ENCODE results near the gene UBL5. TPM values are rescaled to one million over a fixed set of nuclear protein-coding genes. Genes with fewer than 3 reads are reported as not detected.

UBL5 gene
- total RNA-seq, 1 experiment from 2014 or later = 403 TPM

DNA sequence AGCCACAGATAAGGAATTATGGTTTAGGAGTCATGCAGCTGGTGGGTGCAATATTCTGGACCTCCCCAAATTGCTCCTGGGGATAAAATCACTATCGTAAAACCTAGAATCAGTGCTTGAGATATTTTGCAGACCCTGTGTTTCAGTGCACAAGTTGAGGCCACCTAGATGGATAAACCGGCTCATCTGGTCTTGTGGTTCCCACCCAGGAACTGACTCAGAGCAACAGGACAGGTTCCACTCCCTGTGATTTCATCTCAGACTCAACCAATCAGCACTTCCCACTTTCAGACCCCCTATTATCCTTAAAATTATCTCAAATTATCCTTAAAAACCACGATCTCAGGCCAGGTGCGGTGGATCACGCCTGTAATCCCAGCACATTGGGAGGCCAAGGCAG is 29.8 kb upstream of the UBL5 start:
- Histone ChIP-seq H3K79me2 (ENCODE audit: low read depth) (no peaks in the 10 kb centered on the region), H2AFZ (no peak overlapping the region), H3K36me3 (ENCODE audit: low read depth) (no peaks in the 10 kb centered on the region), H3F3A (ENCODE audit: insufficient read depth, low read depth) (peaks cover 49% of the 10 kb centered on the region), H3K4me3 (peak overlapping the region; percentile 17; the same call in 1 of the 2 replicates), H3K9me2 (ENCODE audit: insufficient read depth) (no peaks in the 10 kb centered on the region), H3K9me3 (ENCODE audit: insufficient read depth, low read depth) (0 out of 2 replicates have a peak, but pooled peaks cover 3% of the 10 kb centered on the region), H4K20me1 (ENCODE audit: insufficient read depth) (no peaks in the 10 kb centered on the region), H3K4me2 (peak overlapping the region; percentile 53), H3K4me1 (replicated peaks; ENCODE audit: insufficient read depth) (peaks cover 29% of the 10 kb centered on the region), H3K27ac (peak overlapping the region; percentile 38), H3K27me3 (ENCODE audit: insufficient read depth, low read depth) (no peaks in the 10 kb centered on the region)
- CTCF ChIA-PET = no interaction called here
- no peak for TF ChIP-seq CTCF (conservative IDR thresholded peaks at IDR 0.05)
- TF ChIP-seq EZH2 (IDR thresholded peaks at IDR 0.05; ENCODE audit: low read depth) = no peak
- POLR2A ChIA-PET (ENCODE audit: unreplicated experiment) = no interaction called here
- intact Hi-C loops (cut with micrococcal nuclease; ENCODE audit: unreplicated experiment) = loop anchor here (10.0 kb wide), 1 partner anchor 483 kb away; no protein-coding TSS in a partner anchor
- DNase-seq = peak; percentile 38 to 82
- BruUV-seq (replicated peaks) = no TSS peak

GRCh38 chr19:9799162-9799561 is 28.6 kb upstream of the UBL5 start:
- BruUV-seq (replicated peaks) = no TSS peak
- H4K20me1 ChIP-seq (ENCODE audit: insufficient read depth) = no peaks in the 10 kb centered on the region
- H2AFZ ChIP-seq = no peak overlapping the region
- intact Hi-C loops (cut with micrococcal nuclease; ENCODE audit: unreplicated experiment) = loop anchor here (10.0 kb wide), 1 partner anchor 484 kb away; no protein-coding TSS in a partner anchor
- H3K4me2 ChIP-seq = no peak overlapping the region
- no peaks in the 10 kb centered on the region for H3K79me2 ChIP-seq (ENCODE audit: low read depth)
- H3K27ac ChIP-seq = no peak overlapping the region
- ChIA-PET CTCF (interaction anchor here (0.6 kb wide), 2 partner anchors 173 to 175 kb away, joined by 3 to 4 read pairs; no protein-coding TSS in a partner anchor), POLR2A (ENCODE audit: unreplicated experiment) (interaction anchor here (0.6 kb wide), 1 partner anchor 1452 kb away, joined by 7 read pairs; no protein-coding TSS in a partner anchor)
- H3K36me3 ChIP-seq (ENCODE audit: low read depth) = no peaks in the 10 kb centered on the region
- H3K9me2 ChIP-seq (ENCODE audit: insufficient read depth) = no peaks in the 10 kb centered on the region
- peaks cover 29% of the 10 kb centered on the region for H3K4me1 ChIP-seq (replicated peaks; ENCODE audit: insufficient read depth)
- DNase-seq = no peak
- H3K4me3 ChIP-seq = no peak overlapping the region
- 0 out of 2 replicates have a peak, but pooled peaks cover 3% of the 10 kb centered on the region for H3K9me3 ChIP-seq (ENCODE audit: insufficient read depth, low read depth)
- peaks cover 38% of the 10 kb centered on the region for H3F3A ChIP-seq (ENCODE audit: insufficient read depth, low read depth)
- no peak for TF ChIP-seq EZH2 (IDR thresholded peaks at IDR 0.05; ENCODE audit: low read depth)
- TF ChIP-seq CTCF (conservative IDR thresholded peaks at IDR 0.05) = no peak
- no peaks in the 10 kb centered on the region for H3K27me3 ChIP-seq (ENCODE audit: insufficient read depth, low read depth)

DNA sequence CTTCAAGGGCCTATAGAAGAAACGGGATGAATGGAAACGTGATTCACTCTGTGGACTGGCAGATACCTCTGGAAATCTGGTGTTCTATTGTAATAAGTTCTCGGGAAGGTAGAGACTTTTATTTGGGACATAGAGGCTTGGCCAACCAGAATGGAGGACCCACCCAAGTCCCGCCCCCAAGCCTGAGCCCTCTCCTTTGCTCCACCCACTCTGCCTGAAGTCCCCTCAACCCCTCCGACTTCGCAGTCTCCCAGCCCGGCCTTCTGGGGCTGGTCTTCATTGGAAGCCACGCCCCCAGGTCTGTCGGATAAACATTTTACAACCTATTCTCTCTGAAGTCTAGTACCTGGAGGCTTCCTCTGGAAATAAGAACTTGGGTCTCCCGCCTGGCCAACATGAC is 25.7 kb upstream of the UBL5 start:
- no peaks in the 10 kb centered on the region for H4K20me1 ChIP-seq (ENCODE audit: insufficient read depth)
- H2AFZ ChIP-seq = no peak overlapping the region
- TF ChIP-seq EZH2 (IDR thresholded peaks at IDR 0.05; ENCODE audit: low read depth) = no peak
- no peak for TF ChIP-seq CTCF (conservative IDR thresholded peaks at IDR 0.05)
- H3K27ac ChIP-seq = no peak overlapping the region
- POLR2A ChIA-PET (ENCODE audit: unreplicated experiment) = no interaction called here
- no peaks in the 10 kb centered on the region for H3K27me3 ChIP-seq (ENCODE audit: insufficient read depth, low read depth)
- H3K36me3 ChIP-seq (ENCODE audit: low read depth) = no peaks in the 10 kb centered on the region
- BruUV-seq (replicated peaks) = no TSS peak
- intact Hi-C loops (cut with micrococcal nuclease; ENCODE audit: unreplicated experiment) = no loop called here
- no peaks in the 10 kb centered on the region for H3K79me2 ChIP-seq (ENCODE audit: low read depth)
- CTCF ChIA-PET = no interaction called here
- DNase-seq = no peak
- H3K4me3 ChIP-seq = no peak overlapping the region
- H3F3A ChIP-seq (ENCODE audit: insufficient read depth, low read depth) = peaks cover 28% of the 10 kb centered on the region
- peaks cover 16% of the 10 kb centered on the region for H3K4me1 ChIP-seq (replicated peaks; ENCODE audit: insufficient read depth)
- H3K4me2 ChIP-seq = no peak overlapping the region
- no peaks in the 10 kb centered on the region for H3K9me2 ChIP-seq (ENCODE audit: insufficient read depth)
- H3K9me3 ChIP-seq (ENCODE audit: insufficient read depth, low read depth) = no peaks in the 10 kb centered on the region
